HK-2 (cell line): ENCODE results near the gene GNAI1.
"Not testable (repeated sequence)": the region's sequence is repeated elsewhere in the genome, so short reads cannot be mapped to it uniquely, and the experiment has no call there.

Experiments
- DNase-seq: peaks from one replicate; pipeline ENCODE4 v3.0.0-alpha.2; 2018; ENCODE audit not compliant: unreplicated experiment

The GNAI1 gene

GRCh38 chr7:80132594-80132993, 2.0 kb upstream of the GNAI1 start:
- DNase-seq: no peak

- DNase-seq: no peak
These were observed 1.1 kb upstream of the GNAI1 start for GRCh38 chr7:80133361-80134114.

GRCh38 chr7:80134115-80134535, 506 bp upstream of the GNAI1 start:
- DNase-seq: no peak

GRCh38 chr7:80135309-80136104, 876 bp downstream of the GNAI1 start:
- DNase-seq: no peak

GRCh38 chr7:80136261-80137055, 1.8 kb downstream of the GNAI1 start:
- no peak for DNase-seq

- DNase-seq: no peak
These were observed 2.8 kb downstream of the GNAI1 start for GRCh38 chr7:80137410-80137809.

GRCh38 chr7:80139236-80139635, 4.6 kb downstream of the GNAI1 start:
- DNase-seq: no peak

GRCh38 chr7:80140388-80140787, 5.8 kb downstream of the GNAI1 start:
- no peak for DNase-seq

- DNase-seq: no peak
These were observed 6.7 kb downstream of the GNAI1 start for GRCh38 chr7:80141376-80141775.

GRCh38 chr7:80142853-80143580, 8.4 kb downstream of the GNAI1 start:
- DNase-seq: no peak

GRCh38 chr7:80145780-80146422, 11.3 kb downstream of the GNAI1 start:
- no peak for DNase-seq

- DNase-seq: no peak
These were observed 12.0 kb downstream of the GNAI1 start for GRCh38 chr7:80146545-80147182.

GRCh38 chr7:80147543-80148391, 13.1 kb downstream of the GNAI1 start:
- no peak for DNase-seq

- DNase-seq: no peak
These were observed 16.1 kb downstream of the GNAI1 start for GRCh38 chr7:80150611-80151273.

GRCh38 chr7:80151274-80151665, 16.6 kb downstream of the GNAI1 start:
- no peak for DNase-seq

GRCh38 chr7:80153446-80153845, 18.8 kb downstream of the GNAI1 start:
- no peak for DNase-seq

- no peak for DNase-seq
These were observed 20.2 kb downstream of the GNAI1 start for GRCh38 chr7:80154656-80155333.

GRCh38 chr7:80155374-80155773, 20.7 kb downstream of the GNAI1 start:
- DNase-seq: no peak

GRCh38 chr7:80157770-80158169, 23.1 kb downstream of the GNAI1 start:
- DNase-seq: not testable (repeated sequence)
